NCI-H128 (cell line): ENCODE measurements around the gene GNLY.
"Not testable (repeated sequence)": the region's sequence is repeated elsewhere in the genome, so short reads cannot be mapped to it uniquely, and the experiment has no call there.

Experiments used
- DNase-seq: peaks from one replicate; lab custom pipeline; 2025; ENCODE audit not compliant: unreplicated experiment; lab: John Stamatoyannopoulos, UW

Gene GNLY

GRCh38 chr2:85707304-85707703, 13.1 kb downstream of the GNLY start:
- peak; percentile 21 for DNase-seq

GRCh38 chr2:85708641-85709040, 14.5 kb downstream of the GNLY start:
- no peak for DNase-seq

DNA sequence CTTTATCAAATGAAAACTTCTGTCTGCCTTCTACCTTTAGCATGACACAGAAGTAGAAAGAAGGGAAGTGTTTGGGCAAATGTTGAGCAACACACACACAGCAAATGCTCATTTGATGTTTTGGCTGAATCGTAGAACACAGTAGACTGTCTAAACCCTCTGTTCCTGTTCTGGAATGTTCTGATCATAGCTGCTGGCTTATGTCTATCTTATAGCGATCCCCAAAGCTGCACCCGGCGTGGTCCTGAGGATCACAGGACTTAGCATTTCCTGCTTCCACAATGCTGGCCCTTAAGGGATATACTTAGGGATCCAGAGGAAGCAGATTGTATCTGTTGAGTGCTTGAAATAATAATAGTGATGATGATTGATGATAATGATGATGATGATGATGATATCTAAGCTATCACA, 15.2 kb downstream of the GNLY start:
- no peak for DNase-seq

DNA sequence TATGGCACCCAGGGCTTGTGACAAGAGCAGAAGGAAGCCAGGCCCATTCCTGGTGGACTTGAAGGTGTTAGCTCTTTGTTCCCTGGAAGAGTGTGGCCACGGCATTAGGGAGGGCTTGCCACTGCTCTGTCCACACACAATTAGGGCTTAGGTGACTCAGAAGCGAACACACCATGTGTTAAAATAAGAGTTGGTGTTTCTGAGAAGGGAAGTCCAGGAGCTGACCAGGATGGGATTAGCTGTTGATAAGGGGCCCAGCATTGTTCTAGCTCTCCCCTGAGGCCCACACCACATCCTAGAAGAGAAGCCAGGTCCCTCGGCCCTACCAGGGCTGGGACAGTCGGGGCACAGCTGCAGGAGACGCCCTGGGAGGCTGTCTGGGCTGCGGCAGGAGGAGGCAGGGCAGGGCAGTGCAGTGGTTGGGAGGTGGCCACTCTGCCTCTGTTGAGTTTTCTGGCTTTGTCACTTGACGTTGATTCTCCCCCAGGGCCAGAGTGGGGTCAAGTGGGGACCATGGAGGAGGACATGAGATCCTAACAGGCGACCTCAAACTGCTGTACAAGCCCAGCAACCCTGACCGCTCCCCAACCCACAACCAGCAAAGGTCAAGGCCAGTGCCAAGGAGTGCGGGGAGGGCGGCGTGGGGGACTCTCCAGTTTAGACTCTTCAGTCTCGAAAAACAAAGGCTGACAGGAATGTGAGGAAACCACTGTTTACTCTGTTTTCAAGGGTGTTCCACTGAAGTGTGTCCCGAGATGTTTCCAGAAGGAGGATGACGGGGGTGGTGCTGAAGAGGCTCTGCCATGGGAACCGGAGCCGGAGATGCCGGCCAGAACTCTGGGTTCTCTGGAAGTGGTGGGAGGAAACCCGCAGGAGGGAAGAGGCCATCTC, 16.8 kb downstream of the GNLY start:
- DNase-seq: no peak

- DNase-seq: no peak
These were observed 17.5 kb downstream of the GNLY start for GRCh38 chr2:85711578-85712060.

GRCh38 chr2:85712336-85712735, 18.2 kb downstream of the GNLY start:
- DNase-seq: no peak

GRCh38 chr2:85712849-85713612, 18.9 kb downstream of the GNLY start:
- DNase-seq: no peak

- DNase-seq: peak; percentile 74
These were observed 19.7 kb downstream of the GNLY start for GRCh38 chr2:85713836-85714235.

- DNase-seq: not testable (repeated sequence)
These were observed 20.3 kb downstream of the GNLY start for GRCh38 chr2:85714421-85714820.

DNA sequence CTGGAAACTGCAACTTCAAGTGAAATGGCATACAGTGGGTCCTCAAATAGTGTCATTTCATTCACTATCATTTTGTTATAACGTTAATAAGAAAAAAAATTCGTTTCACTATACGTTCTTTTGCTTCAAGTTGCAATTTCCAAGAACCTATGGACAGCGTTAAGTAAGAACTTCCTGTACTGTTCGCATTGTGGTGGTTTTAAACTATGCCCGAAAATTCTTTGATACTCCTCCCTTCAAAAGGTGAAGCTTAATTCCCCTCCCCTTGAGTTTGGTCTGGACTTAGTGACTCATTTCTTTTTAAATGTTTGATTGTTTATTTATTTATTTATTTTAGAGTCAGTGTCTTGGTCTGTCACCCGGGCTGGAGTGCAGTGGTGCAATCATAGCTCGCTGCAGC, 20.7 kb downstream of the GNLY start:
- no peak for DNase-seq

DNA sequence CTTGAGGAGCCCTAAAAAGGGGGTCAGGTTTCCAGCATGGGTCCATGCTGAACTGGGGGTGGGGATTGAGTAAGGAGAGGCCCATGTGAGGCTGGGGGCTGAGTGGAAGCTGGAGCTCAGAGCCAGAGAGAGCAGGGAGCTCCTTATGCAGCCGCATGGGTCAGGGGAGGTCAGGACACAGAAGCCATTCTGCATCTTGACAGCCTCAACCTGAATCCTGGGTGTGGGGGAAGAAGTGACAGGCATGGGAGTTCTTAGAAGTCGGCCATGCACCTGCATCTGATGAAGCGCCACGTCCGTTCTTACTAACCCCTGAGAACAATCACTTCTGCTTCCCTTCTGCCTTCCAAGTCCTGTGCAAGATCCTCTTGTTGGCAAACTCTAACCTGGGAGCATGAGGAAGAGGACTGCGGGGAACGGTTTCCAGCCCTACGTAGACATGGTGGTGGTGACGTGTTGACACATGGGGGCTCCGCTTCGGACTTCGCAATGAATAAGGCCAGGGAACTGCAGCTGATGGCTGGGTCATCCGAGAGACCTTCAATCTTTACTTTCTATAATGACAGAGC, 22.3 kb downstream of the GNLY start:
- DNase-seq: no peak

DNA sequence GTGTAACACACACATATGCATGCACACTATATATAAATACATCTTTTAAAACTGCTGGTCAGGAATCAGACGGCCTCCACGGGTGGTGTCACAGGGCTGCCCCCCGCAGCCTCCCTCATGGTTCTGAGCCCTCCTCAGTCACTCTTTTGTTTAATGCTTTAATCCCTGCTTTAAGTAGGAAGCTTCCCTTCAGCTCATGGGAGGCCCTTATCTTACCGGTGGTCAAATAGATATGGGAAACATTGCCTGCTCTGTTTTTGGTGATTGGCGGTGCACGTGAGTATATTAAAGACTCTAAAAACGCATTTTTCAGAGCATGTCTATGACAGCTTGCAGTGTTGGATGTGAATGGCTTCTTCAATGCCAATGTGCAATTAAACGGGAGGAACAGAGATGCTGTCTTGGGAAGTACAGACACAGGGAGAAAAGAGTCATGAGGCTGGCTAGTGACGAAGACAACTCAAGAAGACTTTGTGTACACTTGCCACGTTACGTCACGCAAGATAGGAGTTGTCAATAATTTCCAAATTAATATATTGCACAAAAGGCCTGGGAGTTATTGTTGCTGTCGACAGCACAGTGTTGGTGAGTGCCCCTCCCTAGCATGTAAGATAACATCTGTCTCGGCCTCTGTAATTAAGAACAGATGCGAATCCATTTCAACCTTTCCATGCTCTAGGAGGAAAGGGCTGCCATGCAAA, 23.3 kb downstream of the GNLY start:
- no peak for DNase-seq

GRCh38 chr2:85718009-85718391, 23.8 kb downstream of the GNLY start:
- DNase-seq: no peak

DNA sequence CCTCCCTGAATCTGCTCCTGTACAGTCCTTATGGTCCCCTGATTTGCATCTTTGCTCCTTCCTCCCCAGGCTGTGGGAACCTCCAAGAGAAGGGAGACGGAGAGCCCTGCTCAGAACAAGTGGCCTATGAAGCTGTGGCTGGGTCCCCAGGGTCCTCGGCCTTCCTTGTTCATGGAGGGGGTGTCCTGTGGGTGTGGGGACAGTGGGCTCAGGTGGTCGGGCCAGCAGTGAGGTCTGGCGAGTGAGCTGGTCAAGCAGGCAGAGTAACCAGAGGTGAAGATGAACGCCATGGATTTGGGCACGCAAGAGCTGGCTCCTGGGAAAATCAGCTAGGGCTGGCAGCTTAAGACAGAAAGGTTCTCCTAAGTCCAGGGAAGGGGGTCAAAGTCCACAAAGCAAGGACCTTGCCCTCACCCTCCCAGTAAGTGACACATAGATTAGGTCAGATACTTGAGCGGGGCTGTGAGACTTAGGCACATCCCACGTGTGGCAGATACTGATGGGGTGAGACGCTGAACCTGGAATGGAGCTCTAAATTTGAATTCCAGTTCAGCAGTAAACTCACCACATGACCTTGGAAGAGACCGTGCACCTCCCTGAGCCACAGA, 24.8 kb downstream of the GNLY start:
- DNase-seq: no peak

DNA sequence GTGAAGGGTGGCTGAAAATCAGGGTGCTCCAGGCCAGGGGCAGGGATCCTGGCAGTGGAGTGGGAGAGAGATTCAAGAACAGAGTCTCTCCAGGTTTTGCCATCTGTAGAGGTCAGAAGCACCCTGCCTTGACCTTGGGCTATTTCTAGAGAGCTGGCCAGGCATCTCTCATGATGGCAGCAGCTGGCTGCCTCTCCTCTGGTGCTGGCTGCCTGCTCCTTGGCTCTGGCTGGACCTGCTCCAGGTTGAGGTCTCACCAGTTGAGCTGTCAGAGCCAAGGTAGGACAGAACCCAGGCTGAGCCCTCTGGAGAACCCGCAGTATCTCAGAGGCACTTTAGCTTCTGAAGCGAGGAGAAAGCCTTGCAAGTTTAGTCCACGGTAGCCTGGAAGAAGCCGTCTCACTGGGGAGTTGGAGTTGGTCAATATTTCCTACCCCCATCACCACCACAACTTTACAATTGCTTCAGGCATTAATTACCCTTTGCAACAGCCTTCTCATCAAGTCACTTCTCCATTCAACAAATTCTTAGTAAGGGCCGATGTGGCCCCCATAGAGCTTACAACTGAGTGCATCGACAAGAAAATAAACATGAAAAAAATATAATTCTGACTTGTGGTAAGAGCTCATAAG, 25.6 kb downstream of the GNLY start:
- DNase-seq: no peak

DNA sequence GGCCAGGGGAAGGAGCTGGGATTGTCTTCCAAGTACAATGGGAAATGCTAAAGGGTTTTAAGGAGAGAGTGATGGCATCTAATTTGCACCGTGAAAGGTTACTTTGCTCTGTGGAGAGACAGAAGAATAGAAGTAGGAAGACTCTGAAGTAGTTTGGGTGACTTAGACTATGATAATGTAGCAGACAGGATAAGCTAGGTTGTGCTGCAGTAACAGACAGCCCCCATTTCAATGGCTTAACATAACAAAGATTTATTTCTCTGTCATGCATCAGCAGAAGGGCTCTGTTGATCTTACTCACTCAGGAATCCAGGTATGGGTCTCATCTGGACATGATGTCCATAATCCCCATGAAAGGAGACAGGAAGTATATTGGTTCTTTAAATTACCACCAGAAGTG, 26.4 kb downstream of the GNLY start:
- no peak for DNase-seq

- DNase-seq: no peak
These were observed 27.5 kb downstream of the GNLY start for GRCh38 chr2:85721641-85722040.

DNA sequence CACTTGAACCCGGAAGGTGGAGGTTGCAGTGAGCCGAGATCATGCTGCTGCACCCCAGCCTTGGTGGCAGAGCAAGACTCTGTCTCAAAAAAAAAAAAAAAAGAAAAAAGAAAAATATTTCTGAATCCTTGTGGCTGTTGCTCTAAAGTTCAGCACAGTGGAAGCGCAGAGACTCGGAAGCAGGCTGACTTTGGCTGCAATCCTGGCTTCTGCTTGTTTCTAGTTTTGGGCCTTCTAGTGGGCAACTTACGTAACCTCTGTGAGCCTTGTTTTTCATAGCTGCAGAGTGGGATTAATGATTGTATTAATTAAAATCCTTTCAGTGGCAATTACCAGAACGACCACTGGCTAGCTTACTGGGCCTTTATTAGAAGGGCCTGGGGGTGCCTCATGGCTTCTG, 28.4 kb downstream of the GNLY start:
- DNase-seq: no peak

GRCh38 chr2:85723707-85724360, 29.7 kb downstream of the GNLY start:
- no peak for DNase-seq

DNA sequence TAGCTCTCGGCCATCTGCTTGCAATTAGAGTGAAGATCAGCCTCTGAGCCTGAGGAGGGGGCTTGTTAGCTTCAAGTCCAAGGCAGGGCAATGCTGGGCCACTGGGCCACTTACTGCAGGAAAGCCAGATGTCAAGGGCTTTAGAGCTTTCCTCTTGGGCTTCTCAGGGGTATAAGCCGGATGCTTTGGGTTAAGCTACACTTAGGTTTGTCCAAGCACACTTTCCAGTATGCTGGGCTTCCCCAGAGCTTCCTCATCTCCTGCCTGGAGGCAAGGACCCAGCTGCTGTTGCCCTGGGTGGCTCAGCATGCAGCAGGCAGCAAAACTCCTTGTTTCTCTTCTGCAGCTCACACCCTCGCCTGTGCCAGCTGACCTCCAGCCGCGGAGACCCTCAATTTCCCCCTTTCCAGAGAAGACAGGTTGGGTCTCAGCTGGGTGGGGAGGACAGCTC, 30.6 kb downstream of the GNLY start:
- DNase-seq: no peak
